LNCaP clone FGC (cell line): ENCODE data around the gene POU2AF2.
"Not testable (repeated sequence)": the region's sequence is repeated elsewhere in the genome, so short reads cannot be mapped to it uniquely, and the experiment has no call there.

Source experiments
- DNase-seq: peaks from one replicate; pipeline ENCODE4 v3.0.0-alpha.2; 2011; ENCODE audit warnings: low read depth
- H3K4me3 ChIP-seq: 2 replicates; pipeline ENCODE4 v1.5.1; 2011; ENCODE audit warnings: mild to moderate bottlenecking, low read depth, low read length, control low read depth
- TF ChIP-seq, protein P1 (sequence below): IDR thresholded peaks from 2 replicates; pipeline ENCODE4 v1.5.1; 2012; ENCODE audit warnings: mild to moderate bottlenecking; ENCODE audit not compliant: control insufficient read depth, insufficient read depth; ENCODE audit errors: extremely low read depth

Gene POU2AF2

DNA sequence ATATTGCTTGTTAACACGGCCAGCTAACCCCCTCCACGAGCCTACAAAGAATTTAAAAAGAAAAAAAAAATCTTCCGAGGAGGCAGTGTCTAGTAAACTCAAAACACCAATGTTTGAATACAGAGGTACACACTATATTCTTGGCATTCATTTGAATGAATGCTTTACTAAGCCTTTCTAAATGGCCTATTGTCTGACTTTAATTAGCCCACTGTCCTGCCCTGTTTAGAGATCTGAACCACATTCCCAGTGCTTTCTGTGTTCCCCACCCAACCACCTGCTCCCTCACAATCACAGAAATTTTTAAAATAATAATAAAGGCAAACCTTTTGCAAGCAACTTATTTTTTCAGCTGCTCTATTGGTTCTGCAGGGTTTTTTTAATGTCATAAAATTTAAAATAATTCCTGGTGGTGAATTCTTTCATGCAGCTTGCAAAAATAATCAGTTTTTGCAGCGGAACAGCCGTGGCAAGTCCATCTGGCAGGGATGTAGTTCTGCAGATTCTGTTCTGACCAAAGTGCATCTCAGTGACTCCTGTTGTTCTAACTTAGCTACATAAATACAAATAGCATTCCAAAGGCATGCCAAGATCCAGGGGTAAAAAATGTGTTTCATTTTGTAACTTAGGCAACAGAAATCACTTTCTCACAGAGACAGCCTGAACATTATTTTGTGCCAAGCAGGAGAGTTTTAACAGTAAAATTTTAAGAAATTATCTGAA is 23.8 kb downstream of the POU2AF2 start:
- DNase-seq: no peak
- H3K4me3 ChIP-seq: no peak overlapping the region
- TF ChIP-seq, protein P1, sequence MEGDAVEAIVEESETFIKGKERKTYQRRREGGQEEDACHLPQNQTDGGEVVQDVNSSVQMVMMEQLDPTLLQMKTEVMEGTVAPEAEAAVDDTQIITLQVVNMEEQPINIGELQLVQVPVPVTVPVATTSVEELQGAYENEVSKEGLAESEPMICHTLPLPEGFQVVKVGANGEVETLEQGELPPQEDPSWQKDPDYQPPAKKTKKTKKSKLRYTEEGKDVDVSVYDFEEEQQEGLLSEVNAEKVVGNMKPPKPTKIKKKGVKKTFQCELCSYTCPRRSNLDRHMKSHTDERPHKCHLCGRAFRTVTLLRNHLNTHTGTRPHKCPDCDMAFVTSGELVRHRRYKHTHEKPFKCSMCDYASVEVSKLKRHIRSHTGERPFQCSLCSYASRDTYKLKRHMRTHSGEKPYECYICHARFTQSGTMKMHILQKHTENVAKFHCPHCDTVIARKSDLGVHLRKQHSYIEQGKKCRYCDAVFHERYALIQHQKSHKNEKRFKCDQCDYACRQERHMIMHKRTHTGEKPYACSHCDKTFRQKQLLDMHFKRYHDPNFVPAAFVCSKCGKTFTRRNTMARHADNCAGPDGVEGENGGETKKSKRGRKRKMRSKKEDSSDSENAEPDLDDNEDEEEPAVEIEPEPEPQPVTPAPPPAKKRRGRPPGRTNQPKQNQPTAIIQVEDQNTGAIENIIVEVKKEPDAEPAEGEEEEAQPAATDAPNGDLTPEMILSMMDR: no peak

DNA sequence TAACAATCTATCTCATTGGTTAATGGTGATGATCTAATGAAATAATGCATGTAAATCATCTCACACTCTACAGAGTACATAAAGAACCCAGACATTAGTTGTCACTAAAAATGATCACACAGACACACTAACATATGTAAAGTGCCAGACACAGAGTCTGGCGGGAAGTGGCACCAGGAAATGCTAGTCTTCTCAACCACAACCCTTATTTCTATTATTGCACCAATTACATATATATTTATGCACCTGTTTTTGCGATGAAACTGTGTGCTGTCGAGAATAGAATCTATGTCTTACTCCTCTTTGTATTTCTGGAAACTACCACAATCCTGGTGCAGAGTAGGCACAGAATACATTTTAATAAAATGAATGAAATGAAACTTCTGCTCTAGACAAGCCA is 26.9 kb downstream of the POU2AF2 start:
- DNase-seq: no peak
- TF ChIP-seq, protein P1: no peak
- no peak overlapping the region for H3K4me3 ChIP-seq

DNA sequence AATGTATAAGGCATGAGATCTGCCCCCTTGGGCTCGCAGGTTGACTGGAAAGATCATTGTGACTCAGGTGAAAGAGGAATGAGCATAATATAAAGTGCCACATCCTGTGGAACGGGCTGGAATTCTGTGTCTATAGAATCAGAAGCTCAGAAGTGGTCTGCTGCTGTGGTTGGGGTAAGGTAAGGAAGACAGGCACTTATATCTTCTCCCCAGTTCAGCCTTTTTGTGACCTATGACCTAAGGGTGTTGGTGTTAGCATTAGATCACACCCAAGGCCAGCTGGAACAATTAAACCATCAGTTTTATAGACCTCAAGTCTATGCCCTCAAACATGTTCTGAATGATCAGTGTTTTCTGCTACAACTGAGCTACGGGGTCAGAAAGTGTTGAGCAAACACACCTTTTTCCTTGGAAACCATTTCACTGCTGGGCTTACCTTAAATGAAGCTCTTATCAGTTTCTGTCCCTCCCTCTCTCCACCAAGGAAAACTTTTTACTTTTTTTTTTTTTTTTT is 37.1 kb downstream of the POU2AF2 start:
- no peak for DNase-seq
- TF ChIP-seq, protein P1: no peak

DNA sequence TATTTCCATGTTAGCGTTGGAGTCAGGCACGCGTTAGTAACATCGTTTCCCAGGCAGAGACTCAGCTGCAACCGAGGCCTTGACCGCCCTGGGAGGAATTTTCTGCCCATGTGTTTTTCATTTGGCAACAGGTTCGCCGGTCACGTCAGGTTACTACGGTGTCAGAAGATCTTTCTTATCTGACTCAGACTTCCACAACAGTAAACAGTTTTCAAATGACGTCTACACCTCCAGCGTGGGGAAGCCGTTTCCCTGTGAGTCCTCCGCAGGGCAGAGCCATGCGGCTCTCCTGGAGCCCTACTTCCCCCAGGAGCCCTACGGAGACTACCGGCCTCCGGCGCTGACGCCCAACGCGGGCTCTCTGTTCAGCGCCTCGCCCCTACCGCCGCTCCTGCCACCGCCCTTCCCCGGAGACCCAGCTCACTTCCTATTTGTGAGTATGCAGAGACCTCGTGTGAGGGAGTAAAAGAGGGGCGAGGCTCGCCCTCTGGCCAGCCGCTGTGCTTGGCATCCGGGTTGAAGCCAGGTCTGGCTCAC is 38.5 kb downstream of the POU2AF2 start:
- no peak for DNase-seq
- H3K4me3 ChIP-seq: no peak overlapping the region
- TF ChIP-seq, protein P1: no peak

More for the DNA sequence above, 37.1 kb downstream of the POU2AF2 start:
- no peak overlapping the region for H3K4me3 ChIP-seq

DNA sequence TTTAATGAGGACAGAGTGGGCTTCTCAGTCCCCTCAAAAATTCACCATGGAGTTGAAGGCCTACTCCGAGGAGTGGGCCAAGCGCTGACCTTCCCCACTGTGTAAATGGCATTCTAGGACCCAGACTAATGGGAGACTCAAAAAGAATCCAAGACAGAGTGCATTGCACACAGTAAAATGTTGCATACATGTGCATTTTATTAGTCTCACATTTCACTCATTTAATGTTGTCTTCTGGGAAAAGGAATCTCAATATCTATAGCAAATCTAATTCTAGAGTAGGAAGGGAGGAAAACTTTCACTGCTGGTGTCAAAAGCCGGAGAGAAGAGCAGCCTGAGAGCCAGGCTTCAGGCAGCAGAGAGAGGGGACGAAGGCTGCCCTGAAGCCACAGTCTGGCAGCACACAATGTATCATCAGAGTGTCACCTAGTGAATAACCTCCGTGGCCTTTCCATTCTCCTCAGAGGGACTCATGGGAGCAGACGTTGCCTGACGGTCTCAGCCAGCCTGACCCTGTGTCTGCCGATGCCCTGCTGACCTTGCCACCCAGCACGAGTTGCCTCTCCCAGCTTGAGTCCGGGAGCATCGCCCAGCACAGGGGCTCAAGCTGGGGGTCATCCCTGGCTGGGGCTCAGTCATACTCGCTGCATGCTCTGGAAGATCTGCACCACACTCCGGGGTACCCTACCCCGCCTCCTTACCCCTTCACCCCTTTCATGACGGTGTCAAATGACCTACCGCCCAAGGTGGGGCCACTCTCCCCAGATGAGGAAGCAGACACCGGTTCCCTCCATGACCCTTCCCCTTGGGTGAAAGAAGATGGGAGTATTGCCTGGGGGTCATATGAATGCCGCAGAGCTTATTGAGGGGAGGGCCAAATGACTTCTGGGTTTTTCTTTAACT is 39.9 kb downstream of the POU2AF2 start:
- no peak overlapping the region for H3K4me3 ChIP-seq
- DNase-seq: no peak

DNA sequence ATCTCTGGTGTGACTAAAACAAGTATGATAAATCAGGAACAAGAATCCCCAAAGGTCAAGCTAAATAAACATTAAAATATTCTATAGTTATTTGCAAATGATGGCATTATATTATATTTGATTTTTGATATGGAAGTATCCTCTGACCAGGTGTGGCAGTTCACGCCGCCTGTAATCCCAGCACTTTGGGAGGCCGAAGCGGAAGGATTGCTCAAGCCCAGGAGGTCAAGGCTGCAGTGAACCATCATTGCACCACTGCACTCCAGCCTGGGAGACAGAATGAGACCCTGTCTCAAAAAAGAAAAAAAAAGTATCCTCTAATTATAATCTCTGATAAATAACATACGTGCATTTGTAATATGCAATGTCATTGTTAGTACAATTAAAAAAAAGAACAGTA is 46.2 kb downstream of the POU2AF2 start:
- DNase-seq: no peak
- TF ChIP-seq, protein P1: no peak

More for the DNA sequence above, 39.9 kb downstream of the POU2AF2 start:
- TF ChIP-seq, protein P1: no peak

DNA sequence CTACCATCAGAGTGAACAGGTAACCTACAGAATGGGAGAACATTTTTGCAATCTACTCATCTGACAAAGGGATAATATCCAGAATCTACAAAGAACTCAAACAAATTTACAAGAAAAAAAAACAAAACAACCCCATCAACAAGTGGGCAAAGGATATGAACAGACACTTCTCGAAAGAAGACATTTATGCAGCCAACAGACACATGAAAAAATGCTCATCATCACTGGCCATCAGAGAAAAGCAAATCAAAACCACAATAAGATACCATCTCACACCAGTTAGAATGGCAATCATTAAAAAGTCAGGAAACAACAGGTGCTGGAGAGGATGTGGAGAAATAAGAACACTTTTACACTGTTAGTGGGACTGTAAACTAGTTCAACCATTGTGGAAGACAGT is 46.9 kb downstream of the POU2AF2 start:
- DNase-seq, H3K4me3 ChIP-seq: not testable (repeated sequence)

More for the DNA sequence above, 46.2 kb downstream of the POU2AF2 start:
- no peak overlapping the region for H3K4me3 ChIP-seq
